ENCODE data around the gene LMOD3.

Gene LMOD3

DNA sequence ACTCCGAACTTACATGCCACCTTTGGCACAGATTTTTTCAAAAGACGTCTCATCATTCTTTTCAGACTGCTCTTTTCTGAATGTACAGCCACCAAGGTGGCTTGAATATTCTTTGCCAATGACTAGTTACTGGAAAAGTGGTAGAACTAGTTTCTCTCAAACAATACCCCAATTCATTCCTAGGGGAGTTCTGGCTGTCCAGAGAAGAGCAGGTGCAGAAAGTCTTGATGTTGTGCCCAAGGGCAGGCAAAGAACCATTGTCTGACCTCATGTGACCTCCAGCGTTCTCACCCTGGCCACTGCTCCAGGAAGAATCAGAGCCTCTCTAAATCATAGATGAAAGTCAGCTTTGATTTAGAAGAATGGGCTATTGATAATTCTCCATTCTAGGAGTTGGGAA is 5.5 kb downstream of the LMOD3 start:
- H3K9me3 ChIP-seq (ENCODE audit: control insufficient read depth, low read length): no peaks in the 10 kb centered on the region
- no peaks in the 10 kb centered on the region for H3K36me3 ChIP-seq (ENCODE audit: control insufficient read depth, insufficient read depth, low read length)
- H3K79me2 ChIP-seq: no peaks in the 10 kb centered on the region
- peaks cover 3% of the 10 kb centered on the region for H3K4me1 ChIP-seq
- H2AFZ ChIP-seq: no peak overlapping the region
- H3K9ac ChIP-seq: no peak overlapping the region
- H3K27ac ChIP-seq: no peak overlapping the region
- TF ChIP-seq, protein P1, sequence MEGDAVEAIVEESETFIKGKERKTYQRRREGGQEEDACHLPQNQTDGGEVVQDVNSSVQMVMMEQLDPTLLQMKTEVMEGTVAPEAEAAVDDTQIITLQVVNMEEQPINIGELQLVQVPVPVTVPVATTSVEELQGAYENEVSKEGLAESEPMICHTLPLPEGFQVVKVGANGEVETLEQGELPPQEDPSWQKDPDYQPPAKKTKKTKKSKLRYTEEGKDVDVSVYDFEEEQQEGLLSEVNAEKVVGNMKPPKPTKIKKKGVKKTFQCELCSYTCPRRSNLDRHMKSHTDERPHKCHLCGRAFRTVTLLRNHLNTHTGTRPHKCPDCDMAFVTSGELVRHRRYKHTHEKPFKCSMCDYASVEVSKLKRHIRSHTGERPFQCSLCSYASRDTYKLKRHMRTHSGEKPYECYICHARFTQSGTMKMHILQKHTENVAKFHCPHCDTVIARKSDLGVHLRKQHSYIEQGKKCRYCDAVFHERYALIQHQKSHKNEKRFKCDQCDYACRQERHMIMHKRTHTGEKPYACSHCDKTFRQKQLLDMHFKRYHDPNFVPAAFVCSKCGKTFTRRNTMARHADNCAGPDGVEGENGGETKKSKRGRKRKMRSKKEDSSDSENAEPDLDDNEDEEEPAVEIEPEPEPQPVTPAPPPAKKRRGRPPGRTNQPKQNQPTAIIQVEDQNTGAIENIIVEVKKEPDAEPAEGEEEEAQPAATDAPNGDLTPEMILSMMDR (IDR thresholded peaks at IDR 0.05): no peak
- no peaks in the 10 kb centered on the region for H3K27me3 ChIP-seq (ENCODE audit: control insufficient read depth, insufficient read depth, low read length)
- no peak overlapping the region for H3K4me2 ChIP-seq (ENCODE audit: low read length)
- no peak overlapping the region for H3K4me3 ChIP-seq (ENCODE audit: low read depth, low read length)

GRCh38 chr3:69116162-69116561 is 6.2 kb downstream of the LMOD3 start:
- no peaks in the 10 kb centered on the region for H3K36me3 ChIP-seq (ENCODE audit: control insufficient read depth, insufficient read depth, low read length)
- peaks cover 2% of the 10 kb centered on the region for H3K4me1 ChIP-seq
- no peaks in the 10 kb centered on the region for H3K27me3 ChIP-seq (ENCODE audit: control insufficient read depth, insufficient read depth, low read length)
- TF ChIP-seq, protein P1 (IDR thresholded peaks at IDR 0.05): no peak
- no peaks in the 10 kb centered on the region for H3K79me2 ChIP-seq
- H3K4me3 ChIP-seq (ENCODE audit: low read depth, low read length): no peak overlapping the region
- H3K9me3 ChIP-seq (ENCODE audit: control insufficient read depth, low read length): no peaks in the 10 kb centered on the region
- no peak overlapping the region for H3K27ac ChIP-seq
- no peak overlapping the region for H2AFZ ChIP-seq
- H3K9ac ChIP-seq: no peak overlapping the region
- no peak overlapping the region for H3K4me2 ChIP-seq (ENCODE audit: low read length)

- no peak overlapping the region for H3K4me2 ChIP-seq (ENCODE audit: low read length)
- no peak overlapping the region for H2AFZ ChIP-seq
- no peak overlapping the region for H3K4me3 ChIP-seq (ENCODE audit: low read depth, low read length)
- H3K36me3 ChIP-seq (ENCODE audit: control insufficient read depth, insufficient read depth, low read length): no peaks in the 10 kb centered on the region
- H3K79me2 ChIP-seq: no peaks in the 10 kb centered on the region
- TF ChIP-seq, protein P1 (IDR thresholded peaks at IDR 0.05): no peak
- H3K27me3 ChIP-seq (ENCODE audit: control insufficient read depth, insufficient read depth, low read length): no peaks in the 10 kb centered on the region
- no peaks in the 10 kb centered on the region for H3K4me1 ChIP-seq
- H3K9ac ChIP-seq: no peak overlapping the region
- no peak overlapping the region for H3K27ac ChIP-seq
- H3K9me3 ChIP-seq (ENCODE audit: control insufficient read depth, low read length): no peaks in the 10 kb centered on the region
Measured at GRCh38 chr3:69115731-69116130, 6.7 kb downstream of the LMOD3 start.

GRCh38 chr3:69113536-69113935 is 8.9 kb downstream of the LMOD3 start:
- Histone ChIP-seq H2AFZ (no peak overlapping the region), H3K4me1 (peaks cover 4% of the 10 kb centered on the region), H3K9ac (no peak overlapping the region), H3K9me3 (ENCODE audit: control insufficient read depth, low read length) (no peaks in the 10 kb centered on the region), H3K27ac (no peak overlapping the region), H3K27me3 (ENCODE audit: control insufficient read depth, insufficient read depth, low read length) (no peaks in the 10 kb centered on the region), H3K4me2 (ENCODE audit: low read length) (no peak overlapping the region), H3K36me3 (ENCODE audit: control insufficient read depth, insufficient read depth, low read length) (no peaks in the 10 kb centered on the region), H3K4me3 (ENCODE audit: low read depth, low read length) (no peak overlapping the region), H3K79me2 (no peaks in the 10 kb centered on the region)
- TF ChIP-seq, protein P1 (IDR thresholded peaks at IDR 0.05): no peak

GRCh38 chr3:69110941-69111546 is 11.4 kb downstream of the LMOD3 start:
- no peaks in the 10 kb centered on the region for H3K9me3 ChIP-seq (ENCODE audit: control insufficient read depth, low read length)
- peaks cover 6% of the 10 kb centered on the region for H3K4me1 ChIP-seq
- no peaks in the 10 kb centered on the region for H3K79me2 ChIP-seq
- H3K36me3 ChIP-seq (ENCODE audit: control insufficient read depth, insufficient read depth, low read length): no peaks in the 10 kb centered on the region
- H3K27ac ChIP-seq: no peak overlapping the region
- no peak overlapping the region for H3K9ac ChIP-seq
- no peak overlapping the region for H2AFZ ChIP-seq
- H3K27me3 ChIP-seq (ENCODE audit: control insufficient read depth, insufficient read depth, low read length): no peaks in the 10 kb centered on the region
- TF ChIP-seq, protein P1 (IDR thresholded peaks at IDR 0.05): no peak
- H3K4me2 ChIP-seq (ENCODE audit: low read length): no peak overlapping the region
- H3K4me3 ChIP-seq (ENCODE audit: low read depth, low read length): no peak overlapping the region
